Kidney epithelial cell (primary cell): ENCODE measurements around the gene ZBTB44. TPM values are rescaled to one million over a fixed set of nuclear protein-coding genes. Genes with fewer than 3 reads are reported as not detected.

Source experiments
- DNase-seq: peaks from one replicate; pipeline ENCODE4 v3.0.0-alpha.2; 2010; ENCODE audit warnings: low read depth
- H3K27me3 ChIP-seq: 2 replicates; pipeline ENCODE4 v1.6.0; 2011; ENCODE audit warnings: low read length; ENCODE audit not compliant: control insufficient read depth, insufficient read depth
- H3K36me3 ChIP-seq: 2 replicates; pipeline ENCODE4 v1.5.1; 2011; ENCODE audit warnings: low read length; ENCODE audit not compliant: control insufficient read depth, insufficient read depth
- H3K4me3 ChIP-seq: 2 replicates; pipeline ENCODE4 v1.5.1; 2011; ENCODE audit warnings: low read depth, mild to moderate bottlenecking, control low read depth, low read length
- total RNA-seq: library from RNA; depleted of rRNA; stranded (reverse); fragments of >200 nt; gene quantifications from 2 replicates; pipeline ENCODE4 v1.2.3, GENCODE V29; 2015
- TF ChIP-seq, protein P1 (sequence below): IDR thresholded peaks from 2 replicates; pipeline ENCODE4 v1.5.1; 2011; ENCODE audit warnings: mild to moderate bottlenecking, moderate library complexity, low read length, control low read depth, inconsistent platforms; ENCODE audit not compliant: insufficient read depth, poor library complexity, severe bottlenecking

Gene ZBTB44
- total RNA-seq, 1 donor from 2014 or later, result 18.8 TPM

DNA sequence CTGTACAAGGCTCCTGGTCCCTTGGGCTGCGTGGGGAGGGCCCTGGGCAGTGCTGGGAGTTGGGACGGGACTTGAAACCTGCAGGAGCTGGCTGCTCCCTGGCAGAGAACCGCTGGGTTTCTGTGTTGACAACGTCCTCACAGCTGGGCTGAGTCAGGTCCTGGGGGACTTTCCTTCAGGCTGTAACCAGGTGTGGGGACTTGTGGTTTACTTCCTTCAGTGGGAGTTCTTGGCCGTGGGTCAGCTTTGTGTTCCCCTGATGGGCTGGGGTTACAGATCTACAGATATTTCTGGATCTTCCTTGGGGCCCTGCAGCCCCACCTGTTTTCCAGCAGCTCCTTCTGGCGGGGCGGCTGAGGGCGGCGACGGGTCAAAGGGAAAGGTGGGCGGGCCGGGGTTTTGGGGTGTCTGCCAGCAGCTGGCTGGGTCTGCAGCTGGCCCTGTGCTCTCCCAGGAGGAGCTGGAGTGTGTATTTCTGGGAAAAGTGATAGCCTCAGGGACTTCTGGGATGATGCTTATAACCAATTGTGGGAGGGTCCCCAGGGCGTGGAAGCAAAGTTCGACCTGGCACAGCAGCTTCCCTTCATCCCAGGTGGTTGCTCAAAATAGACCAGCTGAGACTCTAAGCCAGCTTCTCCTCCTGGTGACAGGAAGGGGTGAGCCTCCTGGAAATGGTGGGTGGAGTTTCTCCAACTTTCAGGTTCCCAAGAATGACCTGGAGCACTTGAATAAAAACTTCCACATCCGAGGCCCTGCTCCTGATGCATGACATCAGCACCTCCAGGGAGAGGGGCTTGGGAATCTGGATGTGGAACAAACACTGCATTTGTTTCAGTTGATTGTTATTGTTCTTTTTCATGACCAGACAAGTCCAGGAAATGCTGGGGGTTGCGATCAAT is 136.0 kb downstream of the ZBTB44 start:
- Histone ChIP-seq H3K27me3 (no peaks in the 10 kb centered on the region), H3K36me3 (no peaks in the 10 kb centered on the region), H3K4me3 (no peak overlapping the region)
- no peak for DNase-seq
- TF ChIP-seq, protein P1, sequence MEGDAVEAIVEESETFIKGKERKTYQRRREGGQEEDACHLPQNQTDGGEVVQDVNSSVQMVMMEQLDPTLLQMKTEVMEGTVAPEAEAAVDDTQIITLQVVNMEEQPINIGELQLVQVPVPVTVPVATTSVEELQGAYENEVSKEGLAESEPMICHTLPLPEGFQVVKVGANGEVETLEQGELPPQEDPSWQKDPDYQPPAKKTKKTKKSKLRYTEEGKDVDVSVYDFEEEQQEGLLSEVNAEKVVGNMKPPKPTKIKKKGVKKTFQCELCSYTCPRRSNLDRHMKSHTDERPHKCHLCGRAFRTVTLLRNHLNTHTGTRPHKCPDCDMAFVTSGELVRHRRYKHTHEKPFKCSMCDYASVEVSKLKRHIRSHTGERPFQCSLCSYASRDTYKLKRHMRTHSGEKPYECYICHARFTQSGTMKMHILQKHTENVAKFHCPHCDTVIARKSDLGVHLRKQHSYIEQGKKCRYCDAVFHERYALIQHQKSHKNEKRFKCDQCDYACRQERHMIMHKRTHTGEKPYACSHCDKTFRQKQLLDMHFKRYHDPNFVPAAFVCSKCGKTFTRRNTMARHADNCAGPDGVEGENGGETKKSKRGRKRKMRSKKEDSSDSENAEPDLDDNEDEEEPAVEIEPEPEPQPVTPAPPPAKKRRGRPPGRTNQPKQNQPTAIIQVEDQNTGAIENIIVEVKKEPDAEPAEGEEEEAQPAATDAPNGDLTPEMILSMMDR, result no peak

DNA sequence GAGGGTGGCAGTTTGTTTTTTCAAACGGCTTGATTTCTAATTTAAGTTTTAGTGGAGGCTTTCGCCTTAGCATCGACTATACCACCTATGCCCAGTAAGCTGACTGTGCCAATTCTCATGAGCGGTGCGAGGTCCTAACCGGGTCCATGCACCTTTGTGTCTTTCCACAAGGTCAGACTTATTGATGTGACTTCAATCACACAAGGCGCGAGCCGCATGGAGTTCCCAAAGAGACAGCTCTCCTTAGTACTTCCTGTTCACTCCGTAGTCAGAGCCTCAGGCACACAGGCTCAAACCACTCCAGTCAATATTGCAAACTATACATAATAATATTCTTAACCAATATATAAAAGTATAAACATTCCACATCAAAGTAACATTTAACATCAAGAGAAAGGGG is 136.9 kb downstream of the ZBTB44 start:
- no peak for DNase-seq
- Histone ChIP-seq H3K4me3 (no peak overlapping the region), H3K27me3 (no peaks in the 10 kb centered on the region), H3K36me3 (no peaks in the 10 kb centered on the region)
- TF ChIP-seq, protein P1, result no peak

Other genes starting within 250 kb of the ZBTB44 start
- gene APLP2, start 245.0 kb downstream of the ZBTB44 start, total RNA-seq, result 501 and 586 TPM in 2 replicates
- gene ST14, start 155.1 kb downstream of the ZBTB44 start, total RNA-seq, result 93.0 and 98.4 TPM in 2 replicates
- gene ADAMTS8, start 113.7 kb upstream of the ZBTB44 start, total RNA-seq, result not detected in 2 replicates
- gene ADAMTS15, start 133.7 kb upstream of the ZBTB44 start, total RNA-seq, result 3.9 and 4.2 TPM in 2 replicates